CD4-positive, alpha-beta T cell treated with Interleukin-4 for 4 hours (primary cell): ENCODE results near the gene KIAA1671.
"Not testable (repeated sequence)": the region's sequence is repeated elsewhere in the genome, so short reads cannot be mapped to it uniquely, and the experiment has no call there.

Experiments used
- DNase-seq: peaks from one replicate; pipeline ENCODE4 v3.0.0-alpha.2; 2020

The KIAA1671 gene

DNA sequence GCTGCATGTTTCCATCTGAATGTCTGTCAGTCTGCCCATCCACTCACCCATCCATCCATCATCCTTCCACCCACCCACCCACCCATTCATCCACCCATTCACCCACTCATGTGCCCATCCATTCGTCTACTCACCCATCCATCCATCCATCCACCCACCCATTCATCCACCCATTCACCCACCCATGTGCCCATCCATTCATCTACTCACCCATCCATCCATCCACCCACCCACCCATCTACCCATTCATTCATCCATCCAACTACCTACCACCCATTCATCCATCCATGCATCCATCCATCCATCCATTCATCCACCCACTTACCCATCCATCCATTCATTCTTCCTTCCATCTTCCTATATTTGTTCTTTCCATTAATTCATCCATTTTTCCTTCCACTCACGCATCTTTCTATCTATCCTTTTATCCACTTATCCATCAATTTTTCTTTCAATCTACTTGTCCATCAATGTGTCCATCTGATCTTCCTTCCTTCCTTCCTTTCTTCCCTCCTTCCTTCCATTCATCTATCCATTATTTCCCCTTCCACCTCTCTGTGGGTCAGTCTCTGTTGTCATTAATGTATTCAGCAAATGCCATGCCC lies 255.1 kb downstream of the KIAA1671 start:
- DNase-seq, result no peak

DNA sequence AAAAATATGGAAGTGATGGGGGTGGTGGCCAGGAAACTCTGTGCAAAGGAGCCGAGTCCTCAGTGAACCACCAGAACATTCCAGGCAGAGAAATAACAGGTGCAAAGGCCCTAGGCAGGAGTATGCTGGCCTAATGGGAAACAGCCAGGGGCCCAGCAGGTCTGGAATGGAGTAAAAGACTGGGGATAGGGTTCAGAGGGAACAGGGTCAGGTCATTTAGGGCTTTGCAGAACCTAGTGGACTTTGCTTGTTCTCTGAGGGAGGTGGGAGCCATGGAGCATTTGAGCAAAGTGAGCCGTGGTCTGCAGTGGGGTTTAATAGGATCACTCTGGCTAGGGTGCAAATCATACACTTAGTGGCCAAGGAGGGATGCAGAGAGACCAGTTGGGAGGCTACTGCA lies 255.8 kb downstream of the KIAA1671 start:
- no peak for DNase-seq

GRCh38 chr22:25208743-25209505 lies 256.4 kb downstream of the KIAA1671 start:
- DNase-seq, result no peak

GRCh38 chr22:25210793-25211192 lies 258.3 kb downstream of the KIAA1671 start:
- no peak for DNase-seq

DNA sequence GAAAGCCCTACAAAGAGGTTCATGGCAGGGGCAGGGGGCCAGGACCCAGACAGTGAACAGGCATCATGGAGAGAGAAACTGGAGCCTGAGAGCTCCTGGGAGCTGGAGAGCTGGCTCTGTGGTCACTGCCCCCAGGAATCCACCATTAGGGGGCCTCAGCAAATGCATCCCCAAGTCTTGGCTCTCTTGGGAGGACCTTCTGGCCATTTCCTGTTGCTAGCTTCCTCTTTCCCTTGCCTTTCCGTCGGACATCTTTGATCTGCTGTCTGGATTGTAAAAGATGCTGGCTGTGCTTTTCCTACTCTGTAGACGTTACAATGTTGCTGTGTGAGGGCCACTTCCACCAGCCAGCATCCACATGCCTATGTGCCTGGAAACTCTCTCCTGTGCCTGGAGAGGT lies 259.8 kb downstream of the KIAA1671 start:
- DNase-seq, result no peak

- no peak for DNase-seq
These were observed 260.7 kb downstream of the KIAA1671 start for GRCh38 chr22:25213221-25213620.

DNA sequence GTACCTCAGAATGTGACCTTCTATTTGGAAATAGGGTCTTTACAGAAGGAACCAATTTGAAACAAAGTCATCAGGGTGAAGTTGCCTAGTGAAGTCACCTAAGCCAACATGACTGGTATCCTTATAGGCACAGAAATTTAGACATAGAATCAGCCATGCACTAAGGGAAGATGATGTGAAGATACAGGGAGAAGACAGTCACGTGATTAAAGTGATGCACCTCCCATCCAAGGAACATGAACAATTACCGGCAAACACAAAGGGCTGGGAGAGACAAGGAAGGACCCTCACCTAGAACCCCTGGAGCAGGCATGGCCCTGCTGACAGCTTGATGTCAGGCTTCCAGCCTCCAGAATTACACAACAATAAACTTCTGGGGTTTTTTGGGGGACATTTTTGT lies 263.7 kb downstream of the KIAA1671 start:
- no peak for DNase-seq

- DNase-seq, result no peak
These were observed 266.7 kb downstream of the KIAA1671 start, which contains the start of gene CRYBB2 for GRCh38 chr22:25219211-25219689. Gene CRYBB2, plus strand, starts transcription at chr22:25219639. Its CDS starts 1,791 bp downstream, at chr22:25221430.

GRCh38 chr22:25219948-25220442 lies 267.5 kb downstream of the KIAA1671 start:
- no peak for DNase-seq

DNA sequence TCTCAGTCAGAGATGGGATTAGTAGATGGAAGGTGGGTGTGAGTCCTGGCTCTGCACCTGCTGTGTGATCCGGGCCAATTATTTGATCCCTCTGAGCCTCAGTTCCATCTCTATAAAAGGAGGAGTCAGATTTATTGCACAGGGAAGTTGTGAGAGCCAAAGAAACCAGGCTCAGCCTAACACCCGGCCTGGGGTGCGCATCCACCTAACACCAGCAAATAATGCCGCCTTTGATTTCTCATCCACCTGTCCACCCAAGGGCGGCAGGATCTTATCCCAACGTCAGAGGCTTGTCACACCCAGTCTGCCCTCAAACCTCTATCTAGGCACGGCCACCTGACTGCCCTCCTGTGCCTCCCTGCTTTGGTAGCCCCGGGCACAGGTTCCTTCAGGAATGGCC lies 269.3 kb downstream of the KIAA1671 start:
- no peak for DNase-seq

GRCh38 chr22:25223269-25223850 lies 270.8 kb downstream of the KIAA1671 start:
- no peak for DNase-seq

- DNase-seq, result no peak
These were observed 276.3 kb downstream of the KIAA1671 start for GRCh38 chr22:25228822-25229221.

DNA sequence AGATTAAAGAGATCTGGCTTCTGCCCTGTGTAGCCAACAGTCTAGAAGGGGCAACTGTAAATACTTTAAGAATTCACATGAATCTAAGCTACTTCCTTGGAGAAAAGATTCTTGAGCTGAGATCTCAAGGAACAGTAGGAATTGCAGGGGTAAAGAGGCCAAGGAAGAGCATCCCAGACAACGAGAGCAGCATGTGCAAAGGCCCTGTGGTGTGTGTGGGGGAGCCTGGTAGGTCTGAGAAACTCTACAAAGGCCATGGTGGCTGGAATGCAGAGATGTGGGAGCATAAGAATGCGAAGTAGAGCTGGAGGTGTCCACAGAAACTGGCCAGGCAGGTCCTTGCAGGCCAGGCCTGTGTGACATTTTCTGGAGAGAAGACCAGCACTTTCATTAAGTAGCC lies 278.2 kb downstream of the KIAA1671 start:
- not testable (repeated sequence) for DNase-seq

DNA sequence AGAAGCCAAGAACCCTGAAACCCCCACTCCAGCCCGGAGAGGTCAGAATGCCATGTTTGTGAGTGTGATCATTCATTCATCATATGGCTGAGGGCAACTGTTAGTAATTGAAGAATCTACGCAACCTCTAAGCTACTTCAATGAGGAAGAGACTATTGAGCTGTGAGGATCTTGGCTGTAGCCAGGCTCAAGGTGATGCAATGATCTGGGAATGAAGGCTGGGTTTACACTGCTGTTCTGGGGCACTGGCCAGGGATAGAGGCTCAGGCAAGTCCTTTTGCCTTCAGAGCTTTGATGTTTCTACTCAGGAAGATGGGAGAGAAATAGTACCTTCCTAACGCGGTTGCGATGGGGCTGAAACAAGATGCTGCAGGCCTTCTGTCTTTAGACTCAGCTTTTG lies 279.8 kb downstream of the KIAA1671 start:
- DNase-seq, result no peak

GRCh38 chr22:25233706-25234105 lies 281.2 kb downstream of the KIAA1671 start:
- DNase-seq, result not testable (repeated sequence)

DNA sequence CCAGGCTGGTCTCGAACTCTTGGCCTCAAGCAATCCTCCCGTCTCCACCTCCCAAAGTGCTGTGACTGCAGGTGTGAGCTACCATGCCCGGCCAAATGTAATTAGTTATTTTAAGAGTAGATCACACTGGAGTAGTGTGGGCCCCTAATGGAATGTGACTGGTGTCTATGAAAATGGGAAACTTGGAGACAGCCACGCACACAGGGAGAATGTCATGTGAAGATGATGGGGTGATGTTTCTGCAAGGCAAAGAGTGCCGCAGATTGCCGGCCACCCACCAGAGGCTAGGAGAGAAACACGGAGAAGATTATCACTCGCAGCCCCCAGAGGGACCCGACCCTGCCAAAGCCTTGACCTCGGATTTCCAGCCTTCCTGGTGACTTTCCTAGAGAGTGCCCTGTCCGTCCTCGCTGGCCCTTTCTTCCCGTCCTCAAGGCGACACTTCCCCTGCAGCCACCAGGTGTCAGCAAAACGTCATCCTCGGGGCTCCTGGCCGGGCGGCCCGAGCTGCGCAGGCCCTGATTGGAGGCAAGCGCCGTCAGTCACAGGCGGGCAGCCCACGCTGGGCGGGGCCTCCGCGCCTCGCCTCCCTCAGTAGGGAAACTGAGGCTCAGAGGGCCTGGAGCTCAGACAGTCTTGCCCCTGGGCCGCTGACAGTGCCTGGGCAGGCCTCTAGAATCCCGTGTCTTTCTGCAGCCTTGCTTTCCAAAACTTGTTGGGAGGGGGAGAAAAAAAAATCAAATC lies 283.2 kb downstream of the KIAA1671 start:
- DNase-seq, result peak; percentile 25

DNA sequence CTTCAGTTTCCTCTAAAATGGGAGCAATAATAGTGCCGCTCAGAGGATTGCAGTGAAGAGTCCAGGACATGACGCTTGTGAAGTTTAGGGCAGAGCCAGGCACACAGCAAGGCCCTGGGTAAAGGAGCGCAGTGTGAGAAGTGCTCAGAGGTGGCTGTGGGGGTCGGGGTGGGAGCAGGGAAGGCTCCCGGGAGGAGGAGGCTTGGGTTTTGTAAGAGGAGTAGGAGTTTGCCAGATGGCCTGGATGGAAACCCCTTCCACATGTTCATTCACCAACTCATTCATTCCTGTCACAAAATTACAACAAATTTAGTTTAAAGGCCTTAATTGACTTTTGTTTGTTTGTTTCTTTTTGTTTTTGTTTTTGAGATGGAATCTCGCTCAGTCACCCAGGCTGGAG lies 283.9 kb downstream of the KIAA1671 start:
- DNase-seq, result no peak

GRCh38 chr22:25237503-25237902 lies 285.0 kb downstream of the KIAA1671 start:
- no peak for DNase-seq

- not testable (repeated sequence) for DNase-seq
These were observed 285.5 kb downstream of the KIAA1671 start for GRCh38 chr22:25238058-25238457.
